ENCODE data around the gene RAD9B.

DNA sequence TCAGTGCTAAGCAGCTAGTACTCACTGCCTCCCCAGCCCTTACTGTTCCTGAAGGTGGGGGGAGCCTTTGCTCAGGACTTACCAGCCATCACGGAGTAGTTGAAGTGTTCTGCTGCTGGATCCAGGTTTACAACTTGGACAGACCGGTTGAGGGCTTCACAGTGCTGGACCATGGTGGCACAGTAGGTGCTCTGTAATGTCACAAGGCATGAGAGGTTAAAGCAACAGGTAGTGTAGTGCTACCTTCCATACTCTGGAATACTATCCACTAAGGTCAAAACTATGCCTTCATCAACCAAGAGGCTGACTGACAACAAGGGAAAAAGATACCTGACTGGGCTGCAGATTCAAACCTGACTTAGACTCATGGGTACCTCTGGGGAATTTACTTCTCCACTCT, 37.1 kb upstream of the RAD9B start:
- TF ChIP-seq EZH2 (IDR thresholded peaks at IDR 0.05; ENCODE audit: insufficient read depth, poor library complexity, severe bottlenecking) (no peak), EZH2phosphoT487 (IDR thresholded peaks at IDR 0.05; ENCODE audit: insufficient read depth, low read depth) (no peak)
